KMS-11 (cell line): ENCODE results near the gene TRH.

Source experiments
- H2AFZ ChIP-seq: fragments of 200-600 bp; sonication (generic); 2 replicates; pipeline ENCODE4 v1.6.1; 2016; ENCODE audit warnings: antibody characterized with exemption, mixed run types, low read depth
- H3K27ac ChIP-seq: fragments of 200-600 bp; sonication (generic); 2 replicates; pipeline ENCODE4 v1.6.1; 2016; ENCODE audit warnings: mild to moderate bottlenecking, mixed run types
- H3K27me3 ChIP-seq: fragments of 200-600 bp; sonication (generic); 2 replicates; pipeline ENCODE4 v1.6.1; 2017; ENCODE audit warnings: mild to moderate bottlenecking, low read depth, mixed run types, moderate library complexity; ENCODE audit not compliant: insufficient read depth
- H3K36me3 ChIP-seq: fragments of 200-600 bp; sonication (generic); 2 replicates; pipeline ENCODE4 v1.6.1; 2017; ENCODE audit warnings: mild to moderate bottlenecking, mixed run types; ENCODE audit not compliant: insufficient read depth
- H3K4me1 ChIP-seq: fragments of 200-600 bp; sonication (generic); 2 replicates; pipeline ENCODE4 v1.6.1; 2016; ENCODE audit warnings: mild to moderate bottlenecking, low read depth, mixed run types; ENCODE audit not compliant: poor library complexity, severe bottlenecking
- H3K4me2 ChIP-seq: fragments of 200-600 bp; sonication (generic); 2 replicates; pipeline ENCODE4 v1.7.0; 2016; ENCODE audit warnings: mild to moderate bottlenecking, mixed run types
- H3K4me3 ChIP-seq: fragments of 200-600 bp; sonication (generic); IDR thresholded peaks from 2 replicates; pipeline ENCODE4 v1.6.1; 2017; ENCODE audit warnings: low read depth, low read length, mixed read lengths; ENCODE audit not compliant: insufficient read depth
- H3K79me2 ChIP-seq: fragments of 200-600 bp; sonication (generic); 2 replicates; pipeline ENCODE4 v1.6.1; 2016; ENCODE audit warnings: low read depth, mixed run types; ENCODE audit not compliant: insufficient read depth
- H3K9ac ChIP-seq: fragments of 200-600 bp; sonication (generic); 2 replicates; pipeline ENCODE4 v1.6.1; 2016; ENCODE audit warnings: mild to moderate bottlenecking, mixed run types
- H4K20me1 ChIP-seq: fragments of 200-600 bp; sonication (generic); 2 replicates; pipeline ENCODE4 v1.6.1; 2016; ENCODE audit warnings: mild to moderate bottlenecking, mixed run types; ENCODE audit not compliant: insufficient read depth
- CTCF ChIP-seq: fragments of 200-600 bp; sonication (generic); conservative IDR thresholded peaks from 2 replicates; pipeline ENCODE4 v1.6.1; 2017; ENCODE audit warnings: low read depth, mild to moderate bottlenecking, antibody characterized with exemption, low read length, moderate library complexity, mixed read lengths

The TRH gene

GRCh38 chr3:129962600-129962999 lies 11.9 kb upstream of the TRH start:
- Histone ChIP-seq H2AFZ (no peak overlapping the region), H3K4me1 (no peaks in the 10 kb centered on the region), H3K27me3 (no peaks in the 10 kb centered on the region), H4K20me1 (no peaks in the 10 kb centered on the region), H3K4me2 (no peak overlapping the region), H3K36me3 (no peaks in the 10 kb centered on the region), H3K27ac (no peak overlapping the region), H3K4me3 (no peak overlapping the region), H3K79me2 (no peaks in the 10 kb centered on the region), H3K9ac (no peak overlapping the region)
- no peak for TF ChIP-seq CTCF

- no peak overlapping the region for H3K4me2 ChIP-seq
- H3K79me2 ChIP-seq: no peaks in the 10 kb centered on the region
- no peaks in the 10 kb centered on the region for H3K4me1 ChIP-seq
- H4K20me1 ChIP-seq: no peaks in the 10 kb centered on the region
- TF ChIP-seq CTCF: no peak
- H3K27me3 ChIP-seq: no peaks in the 10 kb centered on the region
- no peak overlapping the region for H3K9ac ChIP-seq
- no peak overlapping the region for H3K4me3 ChIP-seq
- no peak overlapping the region for H3K27ac ChIP-seq
- H3K36me3 ChIP-seq: no peaks in the 10 kb centered on the region
- no peak overlapping the region for H2AFZ ChIP-seq
Measured at GRCh38 chr3:129965937-129966336, 8.6 kb upstream of the TRH start.

GRCh38 chr3:129966876-129967275 lies 7.6 kb upstream of the TRH start:
- H2AFZ ChIP-seq: no peak overlapping the region
- no peak for TF ChIP-seq CTCF
- H3K4me2 ChIP-seq: no peak overlapping the region
- no peak overlapping the region for H3K4me3 ChIP-seq
- H3K27me3 ChIP-seq: no peaks in the 10 kb centered on the region
- no peak overlapping the region for H3K9ac ChIP-seq
- H3K36me3 ChIP-seq: no peaks in the 10 kb centered on the region
- H3K27ac ChIP-seq: no peak overlapping the region
- no peaks in the 10 kb centered on the region for H3K79me2 ChIP-seq
- H3K4me1 ChIP-seq: no peaks in the 10 kb centered on the region
- no peaks in the 10 kb centered on the region for H4K20me1 ChIP-seq

GRCh38 chr3:129967761-129968160 lies 6.8 kb upstream of the TRH start:
- H3K79me2 ChIP-seq: no peaks in the 10 kb centered on the region
- H3K4me3 ChIP-seq: no peak overlapping the region
- H3K27me3 ChIP-seq: no peaks in the 10 kb centered on the region
- H4K20me1 ChIP-seq: no peaks in the 10 kb centered on the region
- no peak overlapping the region for H3K4me2 ChIP-seq
- H2AFZ ChIP-seq: no peak overlapping the region
- H3K4me1 ChIP-seq: no peaks in the 10 kb centered on the region
- no peak overlapping the region for H3K27ac ChIP-seq
- H3K9ac ChIP-seq: no peak overlapping the region
- no peak for TF ChIP-seq CTCF
- no peaks in the 10 kb centered on the region for H3K36me3 ChIP-seq
